Measurements from ENCODE around the gene DSEL.

The DSEL gene

GRCh38 chr18:67485655-67486054 is 30.9 kb downstream of the DSEL start:
- no peaks in the 10 kb centered on the region for H3K9me3 ChIP-seq (ENCODE audit: insufficient read depth, low read length, severe bottlenecking)
- no peak for TF ChIP-seq EZH2 (IDR thresholded peaks at IDR 0.05; ENCODE audit: borderline replicate concordance, low read depth, low read length, severe bottlenecking)
- TF ChIP-seq, protein P1, sequence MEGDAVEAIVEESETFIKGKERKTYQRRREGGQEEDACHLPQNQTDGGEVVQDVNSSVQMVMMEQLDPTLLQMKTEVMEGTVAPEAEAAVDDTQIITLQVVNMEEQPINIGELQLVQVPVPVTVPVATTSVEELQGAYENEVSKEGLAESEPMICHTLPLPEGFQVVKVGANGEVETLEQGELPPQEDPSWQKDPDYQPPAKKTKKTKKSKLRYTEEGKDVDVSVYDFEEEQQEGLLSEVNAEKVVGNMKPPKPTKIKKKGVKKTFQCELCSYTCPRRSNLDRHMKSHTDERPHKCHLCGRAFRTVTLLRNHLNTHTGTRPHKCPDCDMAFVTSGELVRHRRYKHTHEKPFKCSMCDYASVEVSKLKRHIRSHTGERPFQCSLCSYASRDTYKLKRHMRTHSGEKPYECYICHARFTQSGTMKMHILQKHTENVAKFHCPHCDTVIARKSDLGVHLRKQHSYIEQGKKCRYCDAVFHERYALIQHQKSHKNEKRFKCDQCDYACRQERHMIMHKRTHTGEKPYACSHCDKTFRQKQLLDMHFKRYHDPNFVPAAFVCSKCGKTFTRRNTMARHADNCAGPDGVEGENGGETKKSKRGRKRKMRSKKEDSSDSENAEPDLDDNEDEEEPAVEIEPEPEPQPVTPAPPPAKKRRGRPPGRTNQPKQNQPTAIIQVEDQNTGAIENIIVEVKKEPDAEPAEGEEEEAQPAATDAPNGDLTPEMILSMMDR (IDR thresholded peaks at IDR 0.05; ENCODE audit: borderline replicate concordance, extremely low read depth, low read length, poor library complexity, severe bottlenecking) = no peak
- H4K20me1 ChIP-seq (ENCODE audit: insufficient read depth, low read length) = no peaks in the 10 kb centered on the region
- no peaks in the 10 kb centered on the region for H3K79me2 ChIP-seq (ENCODE audit: insufficient read depth, low read length)
- H3K27ac ChIP-seq (ENCODE audit: low read length) = no peak overlapping the region
- no peaks in the 10 kb centered on the region for H3K4me1 ChIP-seq (ENCODE audit: insufficient read depth, low read length)
- H3K27me3 ChIP-seq (ENCODE audit: insufficient read depth, low read length, poor library complexity) = no peaks in the 10 kb centered on the region
- H3K36me3 ChIP-seq (ENCODE audit: insufficient read depth, low read length) = no peaks in the 10 kb centered on the region
- DNase-seq = no peak
- no peak overlapping the region for H3K4me3 ChIP-seq (ENCODE audit: low read depth in 1 of 2, low read length in 2 of 2)
- no peak overlapping the region for H3K9ac ChIP-seq (ENCODE audit: low read depth, low read length)
- H3K4me2 ChIP-seq (ENCODE audit: insufficient read depth, low read length) = no peak overlapping the region
- ATAC-seq (ENCODE audit: insufficient read depth, low read depth) = no peak
- no peak overlapping the region for H2AFZ ChIP-seq (ENCODE audit: low read depth, low read length)

DNA sequence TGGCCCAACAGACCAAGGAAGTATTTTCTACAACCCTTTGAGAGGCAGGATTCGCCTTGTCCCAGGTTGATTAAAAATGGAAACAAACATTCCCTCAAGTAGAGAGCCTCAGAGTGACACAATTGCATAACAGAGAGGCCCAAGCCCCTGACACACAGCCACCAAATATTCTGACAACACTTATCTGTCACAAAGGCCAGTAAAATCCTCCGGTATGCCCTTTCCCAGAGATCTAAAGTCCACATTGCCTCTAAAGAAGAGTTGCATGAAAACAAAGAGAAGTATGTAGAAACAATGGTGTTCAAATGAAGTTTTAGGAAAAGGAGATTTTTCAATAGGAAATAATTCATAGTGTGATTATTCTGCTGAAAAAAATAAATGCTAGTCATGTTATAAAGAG is 32.1 kb downstream of the DSEL start:
- Histone ChIP-seq H3K4me2 (ENCODE audit: insufficient read depth, low read length) (no peak overlapping the region), H3K79me2 (ENCODE audit: insufficient read depth, low read length) (no peaks in the 10 kb centered on the region), H3K27ac (ENCODE audit: low read length) (no peak overlapping the region), H3K4me3 (ENCODE audit: low read depth in 1 of 2, low read length in 2 of 2) (no peak overlapping the region), H3K27me3 (ENCODE audit: insufficient read depth, low read length, poor library complexity) (no peaks in the 10 kb centered on the region), H3K36me3 (ENCODE audit: insufficient read depth, low read length) (no peaks in the 10 kb centered on the region), H3K9ac (ENCODE audit: low read depth, low read length) (no peak overlapping the region), H3K9me3 (ENCODE audit: insufficient read depth, low read length, severe bottlenecking) (no peaks in the 10 kb centered on the region), H2AFZ (ENCODE audit: low read depth, low read length) (no peak overlapping the region), H3K4me1 (ENCODE audit: insufficient read depth, low read length) (no peaks in the 10 kb centered on the region), H4K20me1 (ENCODE audit: insufficient read depth, low read length) (no peaks in the 10 kb centered on the region)
- no peak for ATAC-seq (ENCODE audit: insufficient read depth, low read depth)
- TF ChIP-seq EZH2 (IDR thresholded peaks at IDR 0.05; ENCODE audit: borderline replicate concordance, low read depth, low read length, severe bottlenecking) = no peak
- TF ChIP-seq, protein P1 (IDR thresholded peaks at IDR 0.05; ENCODE audit: borderline replicate concordance, extremely low read depth, low read length, poor library complexity, severe bottlenecking) = no peak
- DNase-seq = no peak

DNA sequence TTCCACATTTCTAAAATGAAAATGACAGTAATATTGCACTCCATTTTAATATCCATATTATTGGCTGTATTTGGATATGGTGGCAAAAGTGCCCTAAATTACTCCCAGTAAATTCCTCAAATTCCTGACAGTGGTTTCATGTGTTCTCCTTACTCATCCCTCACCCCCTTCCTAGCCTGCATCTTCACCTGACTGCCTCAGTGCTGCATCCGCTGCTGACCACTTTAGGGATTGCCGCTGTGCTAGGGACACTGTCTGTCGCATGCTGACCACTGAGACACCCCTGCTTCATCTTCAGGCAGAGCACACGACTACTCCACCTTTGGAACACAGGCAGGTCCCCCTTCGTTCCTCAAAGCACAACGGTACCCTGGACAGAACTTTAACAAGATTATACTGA is 32.6 kb downstream of the DSEL start:
- Histone ChIP-seq H3K9ac (ENCODE audit: low read depth, low read length) (no peak overlapping the region), H4K20me1 (ENCODE audit: insufficient read depth, low read length) (no peaks in the 10 kb centered on the region), H2AFZ (ENCODE audit: low read depth, low read length) (no peak overlapping the region), H3K27ac (ENCODE audit: low read length) (no peak overlapping the region), H3K4me1 (ENCODE audit: insufficient read depth, low read length) (no peaks in the 10 kb centered on the region), H3K4me2 (ENCODE audit: insufficient read depth, low read length) (no peak overlapping the region), H3K79me2 (ENCODE audit: insufficient read depth, low read length) (no peaks in the 10 kb centered on the region), H3K27me3 (ENCODE audit: insufficient read depth, low read length, poor library complexity) (no peaks in the 10 kb centered on the region), H3K36me3 (ENCODE audit: insufficient read depth, low read length) (no peaks in the 10 kb centered on the region), H3K9me3 (ENCODE audit: insufficient read depth, low read length, severe bottlenecking) (no peaks in the 10 kb centered on the region), H3K4me3 (ENCODE audit: low read depth in 1 of 2, low read length in 2 of 2) (no peak overlapping the region)
- TF ChIP-seq EZH2 (IDR thresholded peaks at IDR 0.05; ENCODE audit: borderline replicate concordance, low read depth, low read length, severe bottlenecking) = no peak
- ATAC-seq (ENCODE audit: insufficient read depth, low read depth) (no peak), DNase-seq (no peak)

DNA sequence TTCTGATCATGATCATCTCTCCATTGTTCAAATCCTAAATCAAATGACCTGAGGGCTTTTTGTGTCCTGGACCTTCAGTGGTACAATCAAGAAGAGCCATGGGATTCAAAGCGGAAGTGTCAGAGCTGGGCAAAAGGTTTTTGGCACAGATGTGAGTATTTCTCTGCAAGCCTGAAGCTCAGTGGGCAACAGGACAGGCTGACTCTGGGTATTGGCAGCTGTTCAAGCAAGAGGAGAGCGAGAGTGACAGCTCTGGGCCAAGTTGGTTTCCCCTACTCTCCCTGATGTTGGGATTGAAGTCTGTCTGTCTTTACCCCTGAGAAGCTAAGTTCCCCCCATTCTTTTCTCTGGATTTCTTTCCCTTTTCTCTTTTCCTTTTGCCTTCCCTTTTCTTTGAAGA is 33.3 kb downstream of the DSEL start:
- Histone ChIP-seq H3K4me2 (ENCODE audit: insufficient read depth, low read length) (no peak overlapping the region), H3K27me3 (ENCODE audit: insufficient read depth, low read length, poor library complexity) (no peaks in the 10 kb centered on the region), H3K27ac (ENCODE audit: low read length) (no peak overlapping the region), H3K9me3 (ENCODE audit: insufficient read depth, low read length, severe bottlenecking) (no peaks in the 10 kb centered on the region), H2AFZ (ENCODE audit: low read depth, low read length) (no peak overlapping the region), H3K9ac (ENCODE audit: low read depth, low read length) (no peak overlapping the region), H3K4me3 (ENCODE audit: low read depth in 1 of 2, low read length in 2 of 2) (no peak overlapping the region), H3K79me2 (ENCODE audit: insufficient read depth, low read length) (no peaks in the 10 kb centered on the region), H3K4me1 (ENCODE audit: insufficient read depth, low read length) (no peaks in the 10 kb centered on the region), H4K20me1 (ENCODE audit: insufficient read depth, low read length) (no peaks in the 10 kb centered on the region), H3K36me3 (ENCODE audit: insufficient read depth, low read length) (no peaks in the 10 kb centered on the region)
- TF ChIP-seq, protein P1 (IDR thresholded peaks at IDR 0.05; ENCODE audit: borderline replicate concordance, extremely low read depth, low read length, poor library complexity, severe bottlenecking) = no peak
- DNase-seq (no peak), ATAC-seq (ENCODE audit: insufficient read depth, low read depth) (no peak)

All from DND-41 (cell line).